Measurements from ENCODE around the gene SFTPB. TPM values are rescaled to one million over a fixed set of nuclear protein-coding genes. Genes with fewer than 3 reads are reported as not detected.

The SFTPB gene
- total and polyA plus RNA-seq, 4 donors: not detected

DNA sequence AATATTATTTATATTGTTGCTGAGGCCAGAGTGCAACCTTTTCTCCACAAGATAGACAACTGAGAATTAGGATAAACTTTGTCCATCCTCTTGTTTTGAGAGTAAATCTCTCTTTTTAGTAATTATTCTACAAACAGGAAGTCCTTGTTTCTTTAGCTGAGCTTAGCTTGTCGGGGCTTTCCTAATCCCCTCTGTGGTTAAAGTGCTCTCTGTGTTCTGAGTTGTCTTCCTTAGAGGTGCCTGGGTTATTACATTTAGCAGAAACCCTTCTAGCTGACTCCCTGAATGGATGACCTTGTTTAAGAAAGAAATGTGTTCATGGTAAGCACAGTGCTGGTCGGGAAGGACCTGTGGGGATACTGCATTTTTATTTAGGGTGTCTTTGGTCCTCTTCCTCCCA lies 39.3 kb downstream of the SFTPB start:
- Histone ChIP-seq H3K9ac (ENCODE audit: low read depth in 1 of 2, low read length in 2 of 2) (no peak overlapping the region), H3K9me3 (ENCODE audit: control insufficient read depth in 4 of 4, low read length in 3 of 4) (no peaks in the 10 kb centered on the region), H3K27ac (ENCODE audit: low read depth in 1 of 2, low read length in 2 of 2) (no peak overlapping the region), H3K36me3 (ENCODE audit: control insufficient read depth in 4 of 4, insufficient read depth in 3 of 4, low read depth in 1 of 4, low read length in 3 of 4) (peaks cover 15 to 69% (median 50%) of the 10 kb centered on the region in 4 donors), H3K4me3 (ENCODE audit: low read depth in 1 of 3, low read length in 3 of 3) (no peak overlapping the region), H3K4me1 (ENCODE audit: control insufficient read depth in 4 of 4, insufficient read depth in 4 of 4, low read length in 3 of 4) (no peaks in the 10 kb centered on the region), H3K27me3 (ENCODE audit: control insufficient read depth in 4 of 4, insufficient read depth in 4 of 4, low read length in 3 of 4) (no peaks in the 10 kb centered on the region)
- TF ChIP-seq, protein P1, sequence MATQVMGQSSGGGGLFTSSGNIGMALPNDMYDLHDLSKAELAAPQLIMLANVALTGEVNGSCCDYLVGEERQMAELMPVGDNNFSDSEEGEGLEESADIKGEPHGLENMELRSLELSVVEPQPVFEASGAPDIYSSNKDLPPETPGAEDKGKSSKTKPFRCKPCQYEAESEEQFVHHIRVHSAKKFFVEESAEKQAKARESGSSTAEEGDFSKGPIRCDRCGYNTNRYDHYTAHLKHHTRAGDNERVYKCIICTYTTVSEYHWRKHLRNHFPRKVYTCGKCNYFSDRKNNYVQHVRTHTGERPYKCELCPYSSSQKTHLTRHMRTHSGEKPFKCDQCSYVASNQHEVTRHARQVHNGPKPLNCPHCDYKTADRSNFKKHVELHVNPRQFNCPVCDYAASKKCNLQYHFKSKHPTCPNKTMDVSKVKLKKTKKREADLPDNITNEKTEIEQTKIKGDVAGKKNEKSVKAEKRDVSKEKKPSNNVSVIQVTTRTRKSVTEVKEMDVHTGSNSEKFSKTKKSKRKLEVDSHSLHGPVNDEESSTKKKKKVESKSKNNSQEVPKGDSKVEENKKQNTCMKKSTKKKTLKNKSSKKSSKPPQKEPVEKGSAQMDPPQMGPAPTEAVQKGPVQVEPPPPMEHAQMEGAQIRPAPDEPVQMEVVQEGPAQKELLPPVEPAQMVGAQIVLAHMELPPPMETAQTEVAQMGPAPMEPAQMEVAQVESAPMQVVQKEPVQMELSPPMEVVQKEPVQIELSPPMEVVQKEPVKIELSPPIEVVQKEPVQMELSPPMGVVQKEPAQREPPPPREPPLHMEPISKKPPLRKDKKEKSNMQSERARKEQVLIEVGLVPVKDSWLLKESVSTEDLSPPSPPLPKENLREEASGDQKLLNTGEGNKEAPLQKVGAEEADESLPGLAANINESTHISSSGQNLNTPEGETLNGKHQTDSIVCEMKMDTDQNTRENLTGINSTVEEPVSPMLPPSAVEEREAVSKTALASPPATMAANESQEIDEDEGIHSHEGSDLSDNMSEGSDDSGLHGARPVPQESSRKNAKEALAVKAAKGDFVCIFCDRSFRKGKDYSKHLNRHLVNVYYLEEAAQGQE (IDR thresholded peaks at IDR 0.05): no peak
- no peak for TF ChIP-seq CTCF (IDR thresholded peaks at IDR 0.05; ENCODE audit: low read depth, low read length, missing input control)
- TF ChIP-seq FOXA1 (IDR thresholded peaks at IDR 0.05): no peak
- TF ChIP-seq HNF4G (IDR thresholded peaks at IDR 0.05): no peak
- no peak for TF ChIP-seq RAD21 (IDR thresholded peaks at IDR 0.05)
- no peak for TF ChIP-seq RXRA (IDR thresholded peaks at IDR 0.05)
- TF ChIP-seq MAX (IDR thresholded peaks at IDR 0.05): no peak
- no peak for TF ChIP-seq FOXA2 (IDR thresholded peaks at IDR 0.05)
- TF ChIP-seq HNF4A (conservative IDR thresholded peaks at IDR 0.05): no peak
- no peak for TF ChIP-seq NR2F2 (IDR thresholded peaks at IDR 0.05)
- TF ChIP-seq SP1 (IDR thresholded peaks at IDR 0.05): no peak
- no peak for TF ChIP-seq YY1 (IDR thresholded peaks at IDR 0.05)
- no peak for TF ChIP-seq ATF3 (IDR thresholded peaks at IDR 0.05)
- no peak for TF ChIP-seq GABPA (IDR thresholded peaks at IDR 0.05 in 1 of 2, conservative IDR thresholded peaks at IDR 0.05 in 1 of 2)
- TF ChIP-seq EGR1 (IDR thresholded peaks at IDR 0.05; ENCODE audit: low read depth in 2 of 2): no peak
- TF ChIP-seq TAF1 (conservative IDR thresholded peaks at IDR 0.05): no peak
- TF ChIP-seq, protein P2, sequence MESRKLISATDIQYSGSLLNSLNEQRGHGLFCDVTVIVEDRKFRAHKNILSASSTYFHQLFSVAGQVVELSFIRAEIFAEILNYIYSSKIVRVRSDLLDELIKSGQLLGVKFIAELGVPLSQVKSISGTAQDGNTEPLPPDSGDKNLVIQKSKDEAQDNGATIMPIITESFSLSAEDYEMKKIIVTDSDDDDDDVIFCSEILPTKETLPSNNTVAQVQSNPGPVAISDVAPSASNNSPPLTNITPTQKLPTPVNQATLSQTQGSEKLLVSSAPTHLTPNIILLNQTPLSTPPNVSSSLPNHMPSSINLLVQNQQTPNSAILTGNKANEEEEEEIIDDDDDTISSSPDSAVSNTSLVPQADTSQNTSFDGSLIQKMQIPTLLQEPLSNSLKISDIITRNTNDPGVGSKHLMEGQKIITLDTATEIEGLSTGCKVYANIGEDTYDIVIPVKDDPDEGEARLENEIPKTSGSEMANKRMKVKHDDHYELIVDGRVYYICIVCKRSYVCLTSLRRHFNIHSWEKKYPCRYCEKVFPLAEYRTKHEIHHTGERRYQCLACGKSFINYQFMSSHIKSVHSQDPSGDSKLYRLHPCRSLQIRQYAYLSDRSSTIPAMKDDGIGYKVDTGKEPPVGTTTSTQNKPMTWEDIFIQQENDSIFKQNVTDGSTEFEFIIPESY (IDR thresholded peaks at IDR 0.05): no peak
- no peak for TF ChIP-seq JUND (IDR thresholded peaks at IDR 0.05)
- WGBS: 75% methylated on average over 2 of the region's 2 CpGs
- DNase-seq (ENCODE audit: low spot score): no peak

Data from liver (tissue), 9 donors.